Measurements from ENCODE around the gene GRB2. TPM values are rescaled to one million over a fixed set of nuclear protein-coding genes. Genes with fewer than 3 reads are reported as not detected.
A peak's percentile ranks its signal among the peaks of the same experiment; 100 is the strongest.

GRB2 gene
- total and polyA plus RNA-seq, 2 of the 8 experiments (the other 6 are each of a cell fraction or from before 2014, with no cell fraction given): 44.2 to 101 TPM

- FAIRE-seq (no peak), DNase-seq (ENCODE audit: low read depth in 1 of 2, low spot score in 2 of 2) (no peak)
- H3K23me2 ChIP-seq (ENCODE audit: low read depth, low read length): no peaks in the 10 kb centered on the region
- no peaks in the 10 kb centered on the region for H3K9me3 ChIP-seq (ENCODE audit: insufficient read depth in 2 of 2, low read depth in 1 of 2, low read length in 1 of 2)
- no peak overlapping the region for H4K5ac ChIP-seq (ENCODE audit: insufficient read length, low read depth, low read length)
- H3K9ac ChIP-seq (replicated peaks in 1 of 4; ENCODE audit: extremely low read depth in 1 of 4, low read depth in 3 of 4, low read length in 3 of 4): peak overlapping the region in 1 of 4 experiments; percentile 9; a peak in 1 of 7 replicates
- H3K56ac ChIP-seq (replicated peaks; ENCODE audit: insufficient read length, low read depth, low read length): no peak overlapping the region
- H3K18ac ChIP-seq (ENCODE audit: extremely low read depth, low read length): no peak overlapping the region
- no peak overlapping the region for H2BK20ac ChIP-seq (ENCODE audit: low read length)
- H3K79me2 ChIP-seq (ENCODE audit: control insufficient read depth in 1 of 2, insufficient read depth in 2 of 2, low read length in 2 of 2): no peaks in the 10 kb centered on the region
- ChIA-PET CTCF (ENCODE audit: partially characterized antibody) (interaction anchor here (0.6 to 1.5 kb wide), 4 partner anchors 10 to 168 kb away, joined by 3 to 5 read pairs (median 4); no protein-coding TSS in a partner anchor), POLR2A (ENCODE audit: partially characterized antibody) (no interaction called here)
- no peak overlapping the region for H2BK120ac ChIP-seq (replicated peaks; ENCODE audit: low read depth, low read length)
- H3K4me2 ChIP-seq (ENCODE audit: insufficient read depth in 1 of 2, low read depth in 2 of 2, low read length in 2 of 2): no peak overlapping the region
- no peak overlapping the region for H2BK12ac ChIP-seq (ENCODE audit: low read depth, low read length)
- H3K23ac ChIP-seq (ENCODE audit: insufficient read length): no peak overlapping the region
- no peak overlapping the region for H3K27ac ChIP-seq (ENCODE audit: low read depth, low read length)
- no peak overlapping the region for H2BK5ac ChIP-seq (ENCODE audit: low read depth, low read length)
- H2AK5ac ChIP-seq (ENCODE audit: low read depth, low read length): no peak overlapping the region
- peak overlapping the region; percentile 17; the same call in 1 of the 2 replicates for H2AFZ ChIP-seq (ENCODE audit: low read length)
- H3K36me3 ChIP-seq (ENCODE audit: control insufficient read depth in 2 of 4, insufficient read depth in 4 of 4, low read length in 3 of 4): no peaks in the 10 kb centered on the region
- H4K8ac ChIP-seq (ENCODE audit: extremely low read depth, insufficient read depth, low read length): no peak overlapping the region
- WGBS, 2 experiments (ENCODE audit: extremely low coverage in 1 of 2, insufficient coverage in 1 of 2, insufficient read length in 1 of 2, insufficient replicate concordance in 2 of 2, low coverage in 1 of 2, low lambda C conversion rate in 2 of 2, missing lambda C conversion rate in 1 of 2): 80% methylated on average over 6 of the region's 6 CpGs; no CpG with 5 or more reads in 1 of the 2 experiments
- H4K91ac ChIP-seq (replicated peaks; ENCODE audit: insufficient read length, low read length): no peak overlapping the region
- H3K4me1 ChIP-seq (replicated peaks in 1 of 4; ENCODE audit: control insufficient read depth in 3 of 4, insufficient read depth in 4 of 4, low read length in 3 of 4): no peaks in the 10 kb centered on the region
- H3K4me3 ChIP-seq (ENCODE audit: extremely low read depth in 1 of 4, insufficient read depth in 2 of 4, low read depth in 3 of 4, low read length in 4 of 4): no peak overlapping the region
- H3K79me1 ChIP-seq (ENCODE audit: low read depth, low read length): no peaks in the 10 kb centered on the region
- no peak overlapping the region for H2BK15ac ChIP-seq (ENCODE audit: low read length)
- no peak overlapping the region for H3K14ac ChIP-seq (ENCODE audit: insufficient read length)
- H3K4ac ChIP-seq (replicated peaks; ENCODE audit: insufficient read length, low read depth, low read length): no peak overlapping the region
- H4K20me1 ChIP-seq (replicated peaks in 1 of 2; ENCODE audit: control insufficient read depth in 1 of 2, insufficient read depth in 2 of 2, low read length in 2 of 2): no peaks in the 10 kb centered on the region
- H3K27me3 ChIP-seq (replicated peaks in 1 of 4; ENCODE audit: control insufficient read depth in 3 of 4, extremely low read depth in 1 of 4, insufficient read depth in 3 of 4, low read length in 3 of 4): no peaks in the 10 kb centered on the region
- TF ChIP-seq NANOG (IDR thresholded peaks at IDR 0.05; ENCODE audit: insufficient read depth, low read depth, low read length, poor library complexity, severe bottlenecking) (no peak), GABPA (IDR thresholded peaks at IDR 0.05; ENCODE audit: borderline replicate concordance, insufficient read depth, low read length) (no peak), JUND (IDR thresholded peaks at IDR 0.05; ENCODE audit: low read length) (no peak), RAD21 (IDR thresholded peaks at IDR 0.05 in 1 of 2, conservative IDR thresholded peaks at IDR 0.05 in 1 of 2; ENCODE audit: low read depth in 2 of 2, low read length in 2 of 2) (no peak), CTCF (IDR thresholded peaks at IDR 0.05; ENCODE audit: control extremely low read depth in 1 of 3, insufficient read depth in 1 of 3, low read depth in 1 of 3, low read length in 3 of 3) (no peak), ATF3 (IDR thresholded peaks at IDR 0.05; ENCODE audit: insufficient read depth, low read depth, low read length) (no peak), HDAC6 (IDR thresholded peaks at IDR 0.05; ENCODE audit: low read depth, low read length) (no peak), PHF8 (conservative IDR thresholded peaks at IDR 0.05; ENCODE audit: low read depth, low read length) (no peak), CHD1 (IDR thresholded peaks at IDR 0.05; ENCODE audit: low read depth, low read length) (no peak)
These were observed 27.8 kb upstream of the GRB2 start for GRCh38 chr17:75433218-75433783.

Data from H1 (cell line).